ENCODE measurements around the gene TMA7B.

Gene TMA7B

GRCh38 chr22:39956932-39957664 lies 3.1 kb upstream of the TMA7B start:
- in situ Hi-C loops (cut with MboI; ENCODE audit: low sequenced_read_pairs, unreplicated experiment): no loop called here
- DNase-seq (ENCODE audit: low spot score): peak; percentile 65
- no peak for TF ChIP-seq CTCF (IDR thresholded peaks at IDR 0.05; ENCODE audit: borderline replicate concordance, control extremely low read depth, extremely low read depth, insufficient read depth, missing control alignments)

GRCh38 chr22:39958009-39958711 lies 2.0 kb upstream of the TMA7B start:
- DNase-seq (ENCODE audit: low spot score): no peak
- TF ChIP-seq CTCF (IDR thresholded peaks at IDR 0.05; ENCODE audit: borderline replicate concordance, control extremely low read depth, extremely low read depth, insufficient read depth, missing control alignments): no peak
- in situ Hi-C loops (cut with MboI; ENCODE audit: low sequenced_read_pairs, unreplicated experiment): no loop called here

GRCh38 chr22:39958949-39959639 lies 1.1 kb upstream of the TMA7B start:
- no peak for TF ChIP-seq CTCF (IDR thresholded peaks at IDR 0.05; ENCODE audit: borderline replicate concordance, control extremely low read depth, extremely low read depth, insufficient read depth, missing control alignments)
- no peak for DNase-seq (ENCODE audit: low spot score)
- in situ Hi-C loops (cut with MboI; ENCODE audit: low sequenced_read_pairs, unreplicated experiment): no loop called here

GRCh38 chr22:39960791-39961746 lies 872 bp downstream of the TMA7B start:
- DNase-seq (ENCODE audit: low spot score): peak; percentile 87
- in situ Hi-C loops (cut with MboI; ENCODE audit: low sequenced_read_pairs, unreplicated experiment): no loop called here
- no peak for TF ChIP-seq CTCF (IDR thresholded peaks at IDR 0.05; ENCODE audit: borderline replicate concordance, control extremely low read depth, extremely low read depth, insufficient read depth, missing control alignments)

- no peak for TF ChIP-seq CTCF (IDR thresholded peaks at IDR 0.05; ENCODE audit: borderline replicate concordance, control extremely low read depth, extremely low read depth, insufficient read depth, missing control alignments)
- in situ Hi-C loops (cut with MboI; ENCODE audit: low sequenced_read_pairs, unreplicated experiment): no loop called here
- no peak for DNase-seq (ENCODE audit: low spot score)
These were observed 1.9 kb downstream of the TMA7B start for GRCh38 chr22:39962071-39962470.

- no peak for TF ChIP-seq CTCF (IDR thresholded peaks at IDR 0.05; ENCODE audit: borderline replicate concordance, control extremely low read depth, extremely low read depth, insufficient read depth, missing control alignments)
- in situ Hi-C loops (cut with MboI; ENCODE audit: low sequenced_read_pairs, unreplicated experiment): no loop called here
These were observed 5.6 kb downstream of the TMA7B start for GRCh38 chr22:39965748-39966147.

More at GRCh38 chr22:39965748-39966147, 5.6 kb downstream of the TMA7B start:
- DNase-seq (ENCODE audit: low spot score): no peak
